HCT116 (cell line): Measurements from ENCODE around the gene TBRG1. TPM values are rescaled to one million over a fixed set of nuclear protein-coding genes. Genes with fewer than 3 reads are reported as not detected.

Experiments
- ATAC-seq: fragments of 200-7000 bp; cut with Tn5 transposase; 2 replicates; pipeline ENCODE4 v1.9.1; 2020; ENCODE audit warnings: mild to moderate bottlenecking, moderate library complexity
- BruUV-seq: library from RNA; stranded (reverse); fragments of 400-500 nt; replicated peaks from 2 replicates; lab custom pipeline; 2021; lab: Mats Ljungman, UMichigan
- CTCF ChIA-PET: fragments of 300-600 bp; sonication (Branson Sonifier 250); formaldehyde crosslinking; loops from one replicate; lab custom pipeline; 2021; ENCODE audit warnings: antibody characterized with exemption; lab: Charles Lee
- POLR2A ChIA-PET: fragments of 300-600, 350-600 bp; sonication (Branson Sonifier 250); formaldehyde crosslinking; loops from one replicate; lab custom pipeline; 2021; ENCODE audit warnings: antibody characterized with exemption; lab: Charles Lee
- RAD21 ChIA-PET, 2 experiments: fragments of 300-600 bp; sonication (Branson Sonifier 250); formaldehyde crosslinking; loops; one replicate each; lab custom pipeline; 2023; ENCODE audit warnings: low total read pairs in 2 of 2; ENCODE audit not compliant: uncharacterized antibody in 2 of 2, unreplicated experiment in 2 of 2, low non-redundant PET in 1 of 2; lab: Charles Lee
- DNase-seq: peaks from one replicate; pipeline ENCODE4 v3.0.0-alpha.2; 2010; ENCODE audit warnings: low read depth, low spot score
- H2AFZ ChIP-seq: fragments of 200-600 bp; shearing (Covaris generic), sonication (generic); 2 replicates; pipeline ENCODE4 v1.6.1; 2017; ENCODE audit warnings: low read depth, mixed run types, mixed read lengths, antibody characterized with exemption, low read length; ENCODE audit not compliant: poor library complexity, severe bottlenecking
- H3K27ac ChIP-seq: 2 replicates; pipeline ENCODE4 v1.5.1; 2012; ENCODE audit warnings: low read depth, low read length
- H3K27me3 ChIP-seq: fragments of 200-600 bp; sonication (generic); 2 replicates; pipeline ENCODE4 v1.6.1; 2016; ENCODE audit warnings: mixed run types, low read length, mixed read lengths; ENCODE audit not compliant: insufficient read depth
- H3K36me3 ChIP-seq, 2 experiments: fragments of 200-500 bp in 1 of 2; fragments of 200-600 bp in 1 of 2; sonication (Bioruptor generic) in 1 of 2; sonication (generic) in 1 of 2; 2 replicates each; pipeline versions ENCODE4 v1.5.1 to v1.6.1; 2014 to 2016; ENCODE audit warnings: low read length in 2 of 2, inconsistent platforms in 1 of 2, mixed read lengths in 1 of 2, mixed run types in 1 of 2; ENCODE audit not compliant: insufficient read depth in 2 of 2, control insufficient read depth in 1 of 2
- H3K4me1 ChIP-seq, 2 experiments: fragments of 200-600 bp in 1 of 2; sonication (generic) in 1 of 2; 2 replicates each; pipeline versions ENCODE4 v1.5.1 to v1.6.1; 2012 to 2017; ENCODE audit warnings: low read length in 2 of 2, inconsistent platforms in 1 of 2, mild to moderate bottlenecking in 1 of 2, mixed read lengths in 1 of 2, mixed run types in 1 of 2, moderate library complexity in 1 of 2; ENCODE audit not compliant: insufficient read depth in 2 of 2, control insufficient read depth in 1 of 2
- H3K4me2 ChIP-seq: fragments of 200-600 bp; sonication (generic); 2 replicates; pipeline ENCODE4 v1.6.1; 2017; ENCODE audit warnings: mixed run types, low read length, mixed read lengths
- H3K4me3 ChIP-seq, 2 experiments: fragments of 200-600 bp in 1 of 2; sonication (generic) in 1 of 2; replicated peaks in 1 of 2; 2 replicates each; pipeline ENCODE4 v1.5.1; 2011 to 2016; ENCODE audit warnings: low read length in 2 of 2, control low read depth in 1 of 2, low read depth in 1 of 2, mild to moderate bottlenecking in 1 of 2, mixed read lengths in 1 of 2, mixed run types in 1 of 2
- H3K79me2 ChIP-seq: fragments of 200-600 bp; sonication (generic); 2 replicates; pipeline ENCODE4 v1.6.1; 2017; ENCODE audit warnings: mild to moderate bottlenecking, mixed run types, low read length, moderate library complexity, mixed read lengths; ENCODE audit not compliant: insufficient read depth
- H3K9ac ChIP-seq: fragments of 200-600 bp; sonication (generic); 2 replicates; pipeline ENCODE4 v1.6.1; 2016; ENCODE audit warnings: low read length, mixed read lengths
- H3K9me2 ChIP-seq: fragments of 200-600 bp; sonication (generic), shearing (Covaris generic); 2 replicates; pipeline ENCODE4 v1.6.1; 2017; ENCODE audit warnings: mixed run types, mild to moderate bottlenecking, moderate library complexity; ENCODE audit not compliant: insufficient read depth
- H3K9me3 ChIP-seq, 2 experiments: fragments of 200-500 bp in 1 of 2; fragments of 200-600 bp in 1 of 2; sonication (Bioruptor generic) in 1 of 2; sonication (generic) in 1 of 2; 2 replicates each; pipeline ENCODE4 v1.6.1; 2014 to 2017; ENCODE audit warnings: low read length in 2 of 2, mixed read lengths in 2 of 2, inconsistent platforms in 1 of 2, low read depth in 1 of 2, mild to moderate bottlenecking in 1 of 2, mixed run types in 1 of 2, moderate library complexity in 1 of 2; ENCODE audit not compliant: control insufficient read depth in 1 of 2, insufficient read depth in 1 of 2
- H4K20me1 ChIP-seq: fragments of 200-600 bp; sonication (generic), shearing (Covaris generic); 2 replicates; pipeline ENCODE4 v1.6.1; 2017; ENCODE audit warnings: mixed run types, mild to moderate bottlenecking, moderate library complexity; ENCODE audit not compliant: insufficient read depth
- CTCF ChIP-seq, 3 experiments: fragments of 200-600 bp in 1 of 3; sonication (generic) in 1 of 3; IDR thresholded peaks in 2 of 3; conservative IDR thresholded peaks in 1 of 3; 2 replicates each; pipeline ENCODE4 v1.5.1; 2012 to 2017; ENCODE audit warnings: low read depth in 2 of 3, low read length in 2 of 3, antibody characterized with exemption in 1 of 3, borderline replicate concordance in 1 of 3, control low read depth in 1 of 3, mild to moderate bottlenecking in 1 of 3, mixed read lengths in 1 of 3, mixed run types in 1 of 3, moderate library complexity in 1 of 3; ENCODE audit not compliant: insufficient read depth in 1 of 3
- EGR1 ChIP-seq: IDR thresholded peaks from 2 replicates; pipeline ENCODE4 v1.6.1; 2012; ENCODE audit warnings: low read depth
- ELF1 ChIP-seq: IDR thresholded peaks from 2 replicates; pipeline ENCODE4 v1.6.1; 2012; ENCODE audit warnings: low read depth, borderline replicate concordance
- JUND ChIP-seq: IDR thresholded peaks from 2 replicates; pipeline ENCODE4 v1.6.1; 2012
- POLR2AphosphoS5 ChIP-seq: IDR thresholded peaks from 2 replicates; pipeline ENCODE4 v1.6.1; 2011; ENCODE audit warnings: mild to moderate bottlenecking, low read depth, low read length, moderate library complexity
- SP1 ChIP-seq: IDR thresholded peaks from 2 replicates; pipeline ENCODE4 v1.6.1; 2012; ENCODE audit warnings: low read depth
- SRF ChIP-seq: IDR thresholded peaks from 2 replicates; pipeline ENCODE4 v1.6.1; 2012; ENCODE audit warnings: low read depth
- TCF7L2 ChIP-seq: IDR thresholded peaks from 2 replicates; pipeline ENCODE4 v1.7.0; 2011; ENCODE audit warnings: borderline replicate concordance, inconsistent platforms; ENCODE audit not compliant: insufficient read depth, insufficient read length; ENCODE audit errors: extremely low read depth
- intact Hi-C: fragments of 100-400 bp; cut with micrococcal nuclease; formaldehyde crosslinking; loops from 2 replicates; pipeline ENCODE4 v1.10.0; 2022
- total RNA-seq: library from RNA; stranded (reverse); gene quantifications from one replicate; pipeline ENCODE4 v1.2.1, GENCODE V29; 2021; ENCODE audit not compliant: unreplicated experiment
- TF ChIP-seq, protein P1 (sequence below): IDR thresholded peaks from 2 replicates; pipeline ENCODE4 v1.6.1; 2011; ENCODE audit warnings: mild to moderate bottlenecking, low read length, moderate library complexity; ENCODE audit not compliant: insufficient replicate concordance; ENCODE audit errors: extremely low read depth
- TF ChIP-seq, protein P2 (sequence below): IDR thresholded peaks from 2 replicates; pipeline ENCODE4 v1.6.1; 2012

TBRG1 gene
- total RNA-seq, 1 experiment from 2014 or later, result 29.6 TPM

DNA sequence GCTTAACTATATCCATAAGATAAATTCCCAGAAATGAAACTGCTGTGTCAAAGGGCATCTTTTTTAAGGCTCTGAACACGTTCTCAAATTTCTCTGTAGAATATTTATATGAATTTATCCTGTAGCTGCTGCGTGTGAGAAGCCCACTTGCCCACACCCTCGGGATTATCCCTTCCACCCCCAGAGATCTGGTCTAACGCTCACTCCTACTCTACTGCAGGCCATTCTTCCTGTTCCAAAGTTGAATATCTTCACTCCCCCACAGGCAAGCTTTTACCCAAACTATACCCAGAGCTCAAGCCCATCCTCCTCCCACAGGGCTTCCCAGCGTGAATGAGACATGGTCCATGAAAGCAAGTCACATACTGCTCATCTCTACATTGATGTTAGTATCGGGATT, 25.9 kb downstream of the TBRG1 start:
- TF ChIP-seq ELF1 (no peak), SP1 (no peak), EGR1 (no peak)
- Histone ChIP-seq H3K9ac (no peak overlapping the region), H3K27ac (no peak overlapping the region), H2AFZ (no peak overlapping the region), H3K4me2 (no peak overlapping the region), H3K4me3 (no peak overlapping the region), H3K4me1 (peaks cover 0 to 7% of the 10 kb centered on the region in 2 experiments; a peak in 2 of 4 replicates), H3K27me3 (no peaks in the 10 kb centered on the region), H4K20me1 (no peaks in the 10 kb centered on the region), H3K9me2 (no peaks in the 10 kb centered on the region), H3K9me3 (no peaks in the 10 kb centered on the region), H3K79me2 (no peaks in the 10 kb centered on the region), H3K36me3 (no peaks in the 10 kb centered on the region)
- POLR2A ChIA-PET, result no interaction called here
- CTCF ChIA-PET, result interaction anchor here (1.5 kb wide), 1 partner anchor 21 kb away, joined by 4 read pairs; no protein-coding TSS in a partner anchor
- ATAC-seq (no peak), DNase-seq (no peak)
- no TSS peak for BruUV-seq
- RAD21 ChIA-PET, result no interaction called here
- intact Hi-C loops, result no loop called here

DNA sequence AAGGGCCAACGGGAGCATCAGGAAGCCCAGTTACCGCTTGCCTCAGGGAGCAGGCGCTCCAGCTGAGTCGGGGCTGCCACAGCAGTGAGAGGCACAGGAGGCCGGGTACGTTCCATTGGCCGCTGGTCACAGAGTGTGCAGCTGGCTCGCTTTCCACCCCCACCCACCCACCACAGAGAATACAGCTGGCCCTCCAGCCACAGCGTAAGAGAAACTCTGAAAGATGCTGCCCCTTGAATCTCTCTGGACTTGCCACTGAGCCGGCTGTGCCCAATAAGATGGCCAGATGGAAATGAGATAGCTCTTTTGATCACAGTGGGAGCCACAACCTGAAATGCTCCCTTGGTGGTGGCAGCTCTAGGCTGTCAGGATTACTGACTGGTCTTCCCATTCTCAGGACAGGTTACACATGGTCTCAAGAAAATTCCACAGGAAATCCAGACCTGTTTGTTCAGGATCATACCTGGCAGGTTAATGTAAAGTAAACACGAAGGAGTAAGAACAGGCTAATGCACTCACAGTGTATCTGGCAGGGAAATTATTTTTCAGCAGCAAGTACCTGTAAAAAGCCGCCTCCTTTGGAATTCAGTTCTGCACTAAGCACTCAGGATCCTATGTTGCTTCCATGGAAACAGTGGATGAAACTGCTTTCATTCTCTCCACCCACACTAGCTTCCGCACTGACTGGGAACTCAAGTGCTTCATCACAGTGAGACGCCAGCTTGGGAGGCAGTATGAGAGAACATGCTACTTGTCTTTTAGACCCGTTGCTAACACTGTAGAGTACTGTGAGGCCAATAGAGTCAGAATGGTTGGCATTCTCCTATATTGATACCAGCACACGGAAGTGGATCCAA, 34.3 kb downstream of the TBRG1 start:
- DNase-seq, result no peak
- Histone ChIP-seq H3K27ac (no peak overlapping the region), H3K79me2 (no peaks in the 10 kb centered on the region), H3K27me3 (no peaks in the 10 kb centered on the region), H3K4me1 (no peaks in the 10 kb centered on the region), H3K9me3 (no peaks in the 10 kb centered on the region), H3K4me3 (no peak overlapping the region), H3K9me2 (no peaks in the 10 kb centered on the region), H3K36me3 (no peaks in the 10 kb centered on the region), H4K20me1 (no peaks in the 10 kb centered on the region), H3K4me2 (no peak overlapping the region), H3K9ac (no peak overlapping the region), H2AFZ (no peak overlapping the region)
- POLR2A ChIA-PET, result no interaction called here
- RAD21 ChIA-PET, result no interaction called here
- no TSS peak for BruUV-seq
- intact Hi-C loops, result no loop called here
- ATAC-seq, result no peak
- CTCF ChIA-PET, result no interaction called here
- no peak for TF ChIP-seq SRF
- TF ChIP-seq, protein P1, sequence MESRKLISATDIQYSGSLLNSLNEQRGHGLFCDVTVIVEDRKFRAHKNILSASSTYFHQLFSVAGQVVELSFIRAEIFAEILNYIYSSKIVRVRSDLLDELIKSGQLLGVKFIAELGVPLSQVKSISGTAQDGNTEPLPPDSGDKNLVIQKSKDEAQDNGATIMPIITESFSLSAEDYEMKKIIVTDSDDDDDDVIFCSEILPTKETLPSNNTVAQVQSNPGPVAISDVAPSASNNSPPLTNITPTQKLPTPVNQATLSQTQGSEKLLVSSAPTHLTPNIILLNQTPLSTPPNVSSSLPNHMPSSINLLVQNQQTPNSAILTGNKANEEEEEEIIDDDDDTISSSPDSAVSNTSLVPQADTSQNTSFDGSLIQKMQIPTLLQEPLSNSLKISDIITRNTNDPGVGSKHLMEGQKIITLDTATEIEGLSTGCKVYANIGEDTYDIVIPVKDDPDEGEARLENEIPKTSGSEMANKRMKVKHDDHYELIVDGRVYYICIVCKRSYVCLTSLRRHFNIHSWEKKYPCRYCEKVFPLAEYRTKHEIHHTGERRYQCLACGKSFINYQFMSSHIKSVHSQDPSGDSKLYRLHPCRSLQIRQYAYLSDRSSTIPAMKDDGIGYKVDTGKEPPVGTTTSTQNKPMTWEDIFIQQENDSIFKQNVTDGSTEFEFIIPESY, result no peak
- no peak for TF ChIP-seq POLR2AphosphoS5
- TF ChIP-seq CTCF (IDR thresholded peaks at IDR 0.05 in 2 of 3, conservative IDR thresholded peaks at IDR 0.05 in 1 of 3; ENCODE audit: borderline replicate concordance in 1 of 3, insufficient read depth in 1 of 3, low read depth in 2 of 3, low read length in 2 of 3), result no peak
- no peak for TF ChIP-seq TCF7L2
- no peak for TF ChIP-seq JUND
- TF ChIP-seq, protein P2, sequence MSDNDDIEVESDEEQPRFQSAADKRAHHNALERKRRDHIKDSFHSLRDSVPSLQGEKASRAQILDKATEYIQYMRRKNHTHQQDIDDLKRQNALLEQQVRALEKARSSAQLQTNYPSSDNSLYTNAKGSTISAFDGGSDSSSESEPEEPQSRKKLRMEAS, result no peak
